ENCODE results near the gene HOXD12.

HOXD12 gene

GRCh38 chr2:176124110-176124946 is 24.7 kb downstream of the HOXD12 start:
- no peak for DNase-seq
- in situ Hi-C loops (cut with MboI; ENCODE audit: low pct_unique_long_range_greater_than_20kb, low sequenced_read_pairs), result loop anchor here (10.0 kb wide), 1 partner anchor 510 kb away; no protein-coding TSS in a partner anchor

GRCh38 chr2:176124947-176125771 is 25.6 kb downstream of the HOXD12 start:
- no peak for DNase-seq
- in situ Hi-C loops (cut with MboI; ENCODE audit: low pct_unique_long_range_greater_than_20kb, low sequenced_read_pairs), result loop anchor here (10.0 to 25.0 kb wide), 3 partner anchors 337 to 1012 kb away; no protein-coding TSS in a partner anchor

- no peak for DNase-seq
- in situ Hi-C loops (cut with MboI; ENCODE audit: low pct_unique_long_range_greater_than_20kb, low sequenced_read_pairs), result loop anchor here (10.0 to 25.0 kb wide), 3 partner anchors 337 to 1012 kb away; no protein-coding TSS in a partner anchor
These were observed 26.1 kb downstream of the HOXD12 start for GRCh38 chr2:176125772-176126054.

- DNase-seq, result peak; percentile 61
- in situ Hi-C loops (cut with MboI; ENCODE audit: low pct_unique_long_range_greater_than_20kb, low sequenced_read_pairs), result loop anchor here (10.0 to 25.0 kb wide), 3 partner anchors 335 to 1010 kb away; no protein-coding TSS in a partner anchor
These were observed 27.6 kb downstream of the HOXD12 start for GRCh38 chr2:176126929-176127773.

GRCh38 chr2:176127774-176128072 is 28.1 kb downstream of the HOXD12 start:
- in situ Hi-C loops (cut with MboI; ENCODE audit: low pct_unique_long_range_greater_than_20kb, low sequenced_read_pairs), result loop anchor here (10.0 to 25.0 kb wide), 3 partner anchors 335 to 1010 kb away; no protein-coding TSS in a partner anchor
- DNase-seq, result no peak

- in situ Hi-C loops (cut with MboI; ENCODE audit: low pct_unique_long_range_greater_than_20kb, low sequenced_read_pairs), result loop anchor here (10.0 to 25.0 kb wide), 3 partner anchors 334 to 1009 kb away; no protein-coding TSS in a partner anchor
- no peak for DNase-seq
These were observed 28.8 kb downstream of the HOXD12 start for GRCh38 chr2:176128172-176128981.

GRCh38 chr2:176128982-176129796 is 29.6 kb downstream of the HOXD12 start, which contains the start of gene HOXD8:
TSS of gene HOXD8 (plus strand) at chr2:176129705. CDS start at chr2:176130367, 662 bp downstream.
- DNase-seq, result no peak
- in situ Hi-C loops (cut with MboI; ENCODE audit: low pct_unique_long_range_greater_than_20kb, low sequenced_read_pairs), result loop anchor here (10.0 to 25.0 kb wide), 3 partner anchors 333 to 1008 kb away; no protein-coding TSS in a partner anchor

GRCh38 chr2:176129813-176130146 is 30.2 kb downstream of the HOXD12 start:
- in situ Hi-C loops (cut with MboI; ENCODE audit: low pct_unique_long_range_greater_than_20kb, low sequenced_read_pairs), result loop anchor here (10.0 to 25.0 kb wide), 3 partner anchors 333 to 1008 kb away; no protein-coding TSS in a partner anchor
- no peak for DNase-seq

- no peak for DNase-seq
- in situ Hi-C loops (cut with MboI; ENCODE audit: low pct_unique_long_range_greater_than_20kb, low sequenced_read_pairs), result loop anchor here (25.0 kb wide), 2 partner anchors 332 to 1007 kb away; no protein-coding TSS in a partner anchor
These were observed 30.8 kb downstream of the HOXD12 start for GRCh38 chr2:176130147-176130956.

- in situ Hi-C loops (cut with MboI; ENCODE audit: low pct_unique_long_range_greater_than_20kb, low sequenced_read_pairs), result loop anchor here (25.0 kb wide), 2 partner anchors 331 to 1006 kb away; no protein-coding TSS in a partner anchor
- DNase-seq, result no peak
These were observed 31.6 kb downstream of the HOXD12 start for GRCh38 chr2:176130957-176131847.

- in situ Hi-C loops (cut with MboI; ENCODE audit: low pct_unique_long_range_greater_than_20kb, low sequenced_read_pairs), result loop anchor here (25.0 kb wide), 2 partner anchors 330 to 1005 kb away; no protein-coding TSS in a partner anchor
- DNase-seq, result no peak
These were observed 32.2 kb downstream of the HOXD12 start for GRCh38 chr2:176131848-176132158.

- no peak for DNase-seq
- in situ Hi-C loops (cut with MboI; ENCODE audit: low pct_unique_long_range_greater_than_20kb, low sequenced_read_pairs), result loop anchor here (25.0 kb wide), 2 partner anchors 330 to 1005 kb away; no protein-coding TSS in a partner anchor
These were observed 32.9 kb downstream of the HOXD12 start for GRCh38 chr2:176132205-176133171.

- DNase-seq, result no peak
- in situ Hi-C loops (cut with MboI; ENCODE audit: low pct_unique_long_range_greater_than_20kb, low sequenced_read_pairs), result loop anchor here (25.0 kb wide), 2 partner anchors 329 to 1004 kb away; no protein-coding TSS in a partner anchor
These were observed 33.8 kb downstream of the HOXD12 start for GRCh38 chr2:176133389-176133788.

GRCh38 chr2:176134035-176134434 is 34.4 kb downstream of the HOXD12 start:
- in situ Hi-C loops (cut with MboI; ENCODE audit: low pct_unique_long_range_greater_than_20kb, low sequenced_read_pairs), result loop anchor here (25.0 kb wide), 2 partner anchors 328 to 1003 kb away; no protein-coding TSS in a partner anchor
- DNase-seq, result no peak

Data from KBM-7 (cell line).